SHP77 (cell line): ENCODE measurements around the gene BMERB1.
"Not testable (repeated sequence)": the region's sequence is repeated elsewhere in the genome, so short reads cannot be mapped to it uniquely, and the experiment has no call there.

Source experiments
- DNase-seq, 2 experiments: peaks; one replicate each; lab custom pipeline; 2025; lab: John Stamatoyannopoulos, UW

The BMERB1 gene

GRCh38 chr16:15425861-15426260 lies 8.5 kb upstream of the BMERB1 start:
- DNase-seq: no peak

DNA sequence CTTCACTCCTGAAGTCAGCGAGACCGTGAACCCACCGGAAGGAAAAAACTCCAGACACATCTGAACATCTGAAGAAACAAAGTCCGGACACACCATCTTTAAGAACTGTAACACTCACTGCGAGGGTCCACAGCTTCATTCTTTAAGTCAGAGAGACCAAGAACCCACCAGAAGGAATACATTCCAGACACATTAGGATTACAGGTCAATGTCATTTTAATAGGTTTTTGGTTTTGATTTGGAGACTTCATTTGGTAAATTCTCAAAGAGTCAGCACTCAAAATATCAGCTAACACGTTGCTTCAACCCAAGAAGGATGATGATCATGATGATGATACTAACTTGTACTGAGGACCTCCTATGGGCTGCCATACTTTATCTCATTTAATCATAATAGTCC lies 7.6 kb upstream of the BMERB1 start:
- DNase-seq: no peak

- peak; percentile 43 to 63 for DNase-seq
These were observed 6.6 kb upstream of the BMERB1 start for GRCh38 chr16:15427648-15428239.

DNA sequence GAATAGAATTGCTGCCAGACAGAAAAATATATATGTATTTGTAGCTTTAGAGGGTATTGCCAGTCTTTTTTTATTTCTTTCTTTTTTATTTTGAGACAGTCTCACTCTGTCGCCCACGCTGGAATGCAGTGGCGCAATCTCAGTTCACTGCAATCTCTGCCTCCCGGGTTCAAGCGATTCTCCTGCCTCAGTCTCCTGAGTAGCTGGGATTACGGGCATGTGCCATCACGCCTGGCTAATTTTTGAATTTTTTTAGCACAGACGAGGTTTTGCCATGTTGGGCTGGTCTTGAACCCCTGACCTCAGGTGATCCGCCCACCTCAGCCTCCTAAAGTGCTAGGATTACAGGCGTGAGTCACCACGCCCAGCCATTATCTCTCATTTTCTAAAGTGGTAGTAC lies 3.5 kb upstream of the BMERB1 start:
- not testable (repeated sequence) for DNase-seq

GRCh38 chr16:15434079-15434424 lies 336 bp upstream of the BMERB1 start:
- no peak for DNase-seq

DNA sequence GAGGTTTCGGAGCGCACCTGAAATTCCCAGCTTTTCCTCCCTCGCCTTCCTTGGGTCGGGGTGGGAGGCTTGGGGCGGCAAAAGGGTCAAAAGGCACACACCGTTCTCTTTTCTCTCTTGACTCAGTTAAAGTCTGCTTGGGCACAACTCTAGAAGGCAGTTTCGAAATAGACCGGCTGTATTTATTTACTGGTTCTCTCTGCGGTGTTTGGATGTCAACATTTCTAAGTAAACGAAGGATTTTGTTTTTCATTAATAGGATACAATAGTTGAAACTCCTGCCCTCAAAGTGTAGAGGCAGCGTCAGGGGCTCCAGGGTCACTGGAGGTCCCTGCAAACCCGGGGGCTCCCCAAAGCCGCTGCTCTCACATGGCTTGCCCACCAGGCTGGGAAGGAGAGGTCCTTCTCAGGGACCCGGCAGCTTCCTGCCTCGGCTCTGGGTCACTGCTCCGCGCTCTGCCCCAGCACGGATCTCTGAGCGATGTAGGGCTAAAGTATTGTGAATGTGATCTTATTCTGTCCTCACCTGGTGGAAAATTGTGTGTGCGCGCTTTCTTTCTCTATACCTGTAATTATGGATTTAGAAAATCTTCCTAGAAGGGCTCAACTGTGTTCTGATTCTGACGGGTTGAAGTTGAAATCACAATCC lies 952 bp downstream of the BMERB1 start:
- no peak for DNase-seq

DNA sequence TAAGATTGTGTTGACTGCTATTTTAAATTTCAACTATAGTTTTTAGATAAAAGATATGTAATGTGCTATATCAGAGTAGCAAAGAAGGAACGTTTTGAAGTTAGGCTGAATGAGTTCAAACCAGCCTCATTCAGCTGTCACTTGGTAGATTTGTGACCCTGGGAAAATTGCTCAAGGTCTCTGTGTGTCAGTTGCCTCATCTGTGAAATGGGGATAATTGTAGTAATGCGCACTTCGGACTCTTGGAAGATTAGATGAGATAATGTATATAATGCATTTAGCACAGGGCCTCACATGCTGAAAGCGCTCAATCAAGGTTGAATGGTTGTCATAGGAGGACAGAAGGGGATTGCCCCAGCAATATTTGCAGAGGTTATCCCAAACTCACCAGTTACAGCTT lies 4.7 kb downstream of the BMERB1 start:
- DNase-seq: no peak

DNA sequence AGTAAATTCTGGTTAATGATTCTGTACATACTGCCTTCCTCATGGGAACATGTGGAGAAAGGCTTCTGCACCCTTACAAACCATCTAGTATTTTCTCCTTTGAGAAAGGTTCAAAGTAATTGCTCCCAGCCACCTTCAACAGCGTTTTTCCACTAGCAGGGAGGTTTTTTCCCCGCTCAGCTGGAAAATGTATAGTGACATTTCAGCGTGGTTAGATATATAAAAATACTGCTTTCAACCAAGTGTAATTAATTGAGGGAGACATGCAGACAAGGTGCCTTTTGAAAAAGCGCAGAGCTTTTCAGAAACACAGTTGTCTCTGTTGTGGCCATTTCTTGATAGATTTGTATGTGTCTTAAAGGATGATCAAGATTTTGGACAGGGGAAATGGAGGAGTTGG lies 5.1 kb downstream of the BMERB1 start:
- no peak for DNase-seq

- DNase-seq: no peak
These were observed 6.5 kb downstream of the BMERB1 start for GRCh38 chr16:15440852-15441251.

DNA sequence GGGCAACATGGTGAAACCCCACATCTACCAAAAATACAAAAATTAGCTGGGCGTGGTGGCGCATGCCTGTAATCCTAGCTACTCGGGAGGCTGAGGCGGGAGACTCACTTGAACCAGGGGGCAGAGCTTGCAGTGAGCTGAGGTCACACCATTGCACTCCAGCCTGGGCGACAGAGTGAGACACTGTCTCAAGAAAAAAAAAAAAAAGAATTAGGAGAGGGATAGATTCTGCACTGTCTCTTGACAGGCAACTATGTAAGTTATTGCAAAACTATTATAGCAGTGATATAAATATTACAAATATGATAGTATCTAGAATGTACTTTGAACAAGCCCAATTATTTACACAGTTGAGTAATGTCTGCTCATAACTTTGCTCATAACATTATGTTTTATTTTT lies 7.8 kb downstream of the BMERB1 start:
- DNase-seq: not testable (repeated sequence)

GRCh38 chr16:15443753-15444152 lies 9.4 kb downstream of the BMERB1 start:
- no peak for DNase-seq

GRCh38 chr16:15444264-15444663 lies 9.9 kb downstream of the BMERB1 start:
- DNase-seq: no peak

- DNase-seq: no peak
These were observed 11.1 kb downstream of the BMERB1 start for GRCh38 chr16:15445450-15445849.

DNA sequence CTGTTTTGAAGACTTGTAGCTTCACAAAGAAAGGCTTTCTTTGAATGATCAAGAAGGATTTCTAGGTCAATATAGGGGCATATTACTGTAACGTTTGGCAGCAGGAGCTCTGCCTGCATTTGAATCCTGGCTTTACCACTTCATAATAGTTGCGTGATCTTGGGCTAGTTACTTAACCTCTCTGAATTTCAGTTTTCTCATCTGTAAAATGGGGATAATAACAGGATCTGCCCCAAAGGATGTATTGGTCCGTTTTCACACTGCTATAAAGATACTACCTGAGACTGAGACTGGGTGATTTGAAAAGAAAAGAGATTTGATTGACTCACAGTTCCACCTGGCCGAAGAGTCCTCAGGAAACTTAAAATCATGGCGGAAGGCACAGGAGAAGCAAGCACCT lies 12.5 kb downstream of the BMERB1 start:
- DNase-seq: no peak

GRCh38 chr16:15450624-15451023 lies 16.2 kb downstream of the BMERB1 start:
- no peak for DNase-seq

- no peak for DNase-seq
These were observed 16.8 kb downstream of the BMERB1 start for GRCh38 chr16:15451098-15451731.

- DNase-seq: no peak
These were observed 18.0 kb downstream of the BMERB1 start for GRCh38 chr16:15452246-15452855.

DNA sequence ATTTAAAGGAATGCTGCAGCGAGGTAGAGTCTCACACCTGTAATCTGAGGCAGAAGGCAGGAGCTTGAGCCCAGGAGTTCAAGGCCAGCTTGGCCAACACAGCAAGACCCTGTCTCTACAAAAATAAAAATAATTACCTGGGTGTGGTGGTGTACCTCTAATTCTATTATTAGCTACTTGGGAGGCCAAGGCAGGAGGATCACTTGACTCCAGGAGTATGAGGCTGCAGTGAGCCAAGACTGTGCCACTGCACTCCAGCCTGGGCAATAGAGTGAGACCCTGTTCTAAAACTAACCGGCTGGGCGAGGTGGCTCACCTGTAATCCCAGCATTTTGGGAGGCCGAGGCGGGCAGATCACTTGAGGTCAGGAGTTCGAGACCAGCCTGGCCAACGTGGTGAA lies 18.9 kb downstream of the BMERB1 start:
- not testable (repeated sequence) for DNase-seq

- DNase-seq: not testable (repeated sequence)
These were observed 20.5 kb downstream of the BMERB1 start for GRCh38 chr16:15454933-15455332.

GRCh38 chr16:15457400-15457799 lies 23.0 kb downstream of the BMERB1 start:
- DNase-seq: no peak

GRCh38 chr16:15457958-15458357 lies 23.6 kb downstream of the BMERB1 start:
- DNase-seq: no peak

- DNase-seq: no peak
These were observed 25.4 kb downstream of the BMERB1 start for GRCh38 chr16:15459791-15460190.

GRCh38 chr16:15460601-15461000 lies 26.2 kb downstream of the BMERB1 start:
- no peak for DNase-seq
